AG08396 (cell line): ENCODE measurements around the gene LSAMP.

ENCODE experiments used
- DNase-seq: peaks from one replicate; pipeline ENCODE4 v3.0.0; 2012; ENCODE audit warnings: low spot score, mixed read lengths

Gene LSAMP

GRCh38 chr3:116445311-116445841 lies at the start of gene LSAMP:
TSS of gene LSAMP (minus strand) at chr3:116445487.
- no peak for DNase-seq

GRCh38 chr3:116492379-116492778 lies 47.1 kb upstream of the LSAMP start:
- no peak for DNase-seq

DNA sequence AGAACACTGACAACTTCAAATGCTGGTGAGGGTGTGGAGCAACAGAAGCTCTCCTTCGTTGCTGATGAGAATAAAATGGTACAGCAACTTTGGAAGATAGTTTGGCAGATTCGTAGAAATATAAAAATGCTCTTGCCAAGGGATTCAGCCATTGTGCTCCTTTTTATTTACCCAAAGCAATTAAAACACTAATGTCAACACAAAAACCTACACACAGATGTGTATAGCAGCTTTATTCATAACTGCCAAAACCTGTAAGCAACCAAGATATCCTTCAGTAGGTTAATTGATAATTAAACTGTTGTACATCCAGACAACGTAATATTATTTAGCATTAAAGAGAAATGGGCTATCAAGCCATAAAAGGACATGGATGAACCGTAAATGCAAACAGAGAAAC lies 37.8 kb upstream of the LSAMP start:
- no peak for DNase-seq

- DNase-seq: no peak
Measured at GRCh38 chr3:116476691-116477090, 31.4 kb upstream of the LSAMP start.

DNA sequence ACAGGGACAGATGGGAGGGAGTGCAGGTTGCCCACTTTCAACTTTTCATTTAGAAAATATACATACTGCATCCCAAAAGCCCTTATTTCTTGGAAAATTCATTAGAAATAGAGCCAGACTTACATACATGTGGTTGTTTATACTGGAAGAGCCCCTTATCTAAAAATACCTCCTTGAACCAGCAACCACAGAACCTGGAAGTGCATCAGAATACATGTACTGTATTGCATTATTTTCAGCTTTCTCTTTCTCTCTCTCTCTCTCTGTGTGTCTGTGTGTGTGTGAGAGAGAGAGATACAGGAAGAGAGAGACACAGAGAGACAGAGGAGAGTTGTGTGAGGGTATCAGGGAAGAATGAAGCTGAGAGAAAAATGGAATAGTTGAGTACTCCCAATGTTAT lies 29.5 kb upstream of the LSAMP start:
- no peak for DNase-seq

GRCh38 chr3:116474032-116474780 lies 28.9 kb upstream of the LSAMP start:
- DNase-seq: no peak

DNA sequence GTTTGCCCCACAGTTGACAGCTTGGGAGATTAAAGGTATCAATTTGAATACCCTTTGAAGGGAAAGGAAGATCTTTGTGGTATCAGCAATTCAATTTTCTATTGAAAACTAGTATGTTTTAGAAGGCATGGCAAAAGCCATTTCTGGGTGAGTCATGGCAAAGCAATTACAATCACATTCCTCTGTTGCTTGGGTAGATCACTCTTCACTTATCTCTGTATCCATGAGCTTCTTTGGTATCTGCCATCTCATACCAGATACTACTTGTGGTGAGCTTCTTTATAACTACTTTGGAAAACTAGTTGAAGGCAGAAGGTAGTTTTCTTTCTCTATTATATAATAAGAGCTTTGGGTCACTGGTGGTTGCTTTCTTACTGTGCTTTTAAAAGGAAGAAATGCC lies 28.3 kb upstream of the LSAMP start:
- no peak for DNase-seq

GRCh38 chr3:116470605-116471197 lies 25.4 kb upstream of the LSAMP start:
- no peak for DNase-seq

- no peak for DNase-seq
Measured at GRCh38 chr3:116469546-116469945, 24.3 kb upstream of the LSAMP start.

GRCh38 chr3:116464276-116464798 lies 19.1 kb upstream of the LSAMP start:
- no peak for DNase-seq

- no peak for DNase-seq
Measured at GRCh38 chr3:116453666-116454346, 8.5 kb upstream of the LSAMP start.

DNA sequence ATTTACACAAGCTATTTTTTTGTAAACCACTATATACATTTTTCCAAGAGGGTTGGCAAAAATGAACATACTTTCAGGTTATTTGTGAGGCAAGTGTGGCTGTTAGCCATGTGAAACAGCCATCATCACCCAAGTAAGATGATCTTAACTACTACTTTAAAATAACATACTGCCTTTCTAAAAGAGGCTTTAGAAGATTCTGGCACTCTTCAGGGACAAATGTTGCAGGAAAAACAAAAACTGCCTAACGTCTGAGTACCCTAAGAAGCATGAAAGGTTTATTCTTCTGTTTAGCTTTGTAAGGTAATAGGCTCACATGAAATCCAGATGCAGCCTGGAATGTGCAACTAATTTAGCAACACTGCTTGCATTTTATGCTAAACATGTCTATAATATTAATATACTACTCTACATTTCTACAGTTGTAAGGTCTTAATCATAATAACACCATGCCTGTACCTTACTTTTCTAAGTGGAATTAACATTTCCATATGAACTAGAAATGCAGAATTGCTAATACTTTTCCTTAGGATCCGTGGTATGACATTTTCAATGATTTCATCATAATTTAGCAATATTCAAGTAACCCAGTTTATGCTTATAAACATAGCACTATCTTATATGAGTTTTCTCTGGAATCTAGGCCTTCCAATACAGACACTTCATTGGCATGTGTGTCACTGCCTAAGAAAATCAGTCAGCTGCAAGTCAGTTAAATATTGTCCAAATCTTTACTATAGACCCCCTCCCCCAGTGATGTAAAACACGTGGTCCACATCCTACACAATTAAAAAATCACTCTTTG lies 4.5 kb upstream of the LSAMP start:
- DNase-seq: no peak

- no peak for DNase-seq
Measured at GRCh38 chr3:116445990-116446389, 703 bp upstream of the LSAMP start.

GRCh38 chr3:116444819-116445310 lies 422 bp downstream of the LSAMP start:
- no peak for DNase-seq

DNA sequence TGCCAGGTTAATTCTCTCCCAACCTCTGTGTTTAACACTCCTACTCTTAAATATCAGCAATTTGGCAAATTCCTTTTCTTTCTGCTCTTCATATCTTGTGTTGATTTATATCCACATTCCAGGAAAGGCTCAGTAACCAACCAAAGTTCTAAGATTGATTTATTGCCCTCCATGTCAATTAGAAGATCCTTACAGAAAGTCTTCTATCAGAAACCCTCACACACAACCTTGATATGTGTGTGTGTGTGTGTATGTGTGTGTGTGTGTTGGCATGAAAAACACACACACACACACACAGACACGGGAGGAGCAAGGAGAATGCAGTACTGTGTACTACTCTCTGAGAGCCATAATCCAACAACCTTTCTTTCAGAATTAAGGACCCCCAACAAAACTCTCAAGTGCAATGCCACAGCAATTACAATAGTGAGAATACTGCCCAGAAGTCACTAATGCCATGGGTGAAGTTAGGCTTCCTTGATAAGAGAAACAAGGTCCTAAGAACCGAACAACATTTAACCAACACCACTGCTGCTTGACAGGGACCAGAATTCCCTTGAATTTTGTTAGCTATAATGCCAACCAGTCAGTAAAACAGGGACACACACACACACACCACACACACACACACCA lies 1.1 kb downstream of the LSAMP start:
- no peak for DNase-seq

GRCh38 chr3:116443191-116443661 lies 2.1 kb downstream of the LSAMP start:
- DNase-seq: no peak

DNA sequence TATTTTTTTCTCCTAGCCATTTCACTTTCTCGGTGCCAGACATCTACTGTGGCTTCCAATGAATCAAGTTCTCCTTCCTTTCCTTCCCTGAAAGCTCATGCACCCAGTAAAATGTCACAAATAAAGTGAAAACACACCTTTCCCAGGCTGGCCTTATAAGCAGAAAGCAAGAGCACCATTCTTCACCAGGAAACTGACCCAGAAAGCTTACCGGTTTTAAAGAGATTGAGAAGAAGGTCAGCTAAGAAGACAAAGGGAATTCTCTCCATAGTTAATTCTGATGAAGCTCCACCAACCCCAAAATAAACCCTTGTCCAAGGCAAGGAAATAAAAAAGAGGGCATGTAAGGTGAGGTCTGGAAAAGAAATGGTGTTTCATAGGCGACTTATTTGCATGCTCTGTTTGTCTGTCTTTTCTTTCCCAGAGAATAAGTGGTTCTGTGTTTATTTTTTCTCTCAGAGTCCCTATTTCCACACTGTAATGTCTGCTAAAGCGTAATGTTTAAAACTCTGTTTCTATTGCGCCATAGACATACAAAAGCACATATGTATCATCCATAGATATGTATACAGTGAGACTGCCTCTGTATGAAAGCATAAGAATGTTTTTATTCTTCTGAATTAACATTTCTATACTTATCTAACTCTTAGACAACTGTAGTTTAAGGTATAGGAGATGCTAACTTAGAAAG lies 2.8 kb downstream of the LSAMP start:
- no peak for DNase-seq

GRCh38 chr3:116441652-116442051 lies 3.6 kb downstream of the LSAMP start:
- DNase-seq: no peak

GRCh38 chr3:116440196-116440595 lies 5.1 kb downstream of the LSAMP start:
- peak; percentile 42 for DNase-seq

GRCh38 chr3:116433552-116433951 lies 11.7 kb downstream of the LSAMP start:
- DNase-seq: no peak

GRCh38 chr3:116432795-116433194 lies 12.5 kb downstream of the LSAMP start:
- DNase-seq: no peak
